Hematopoietic multipotent progenitor cell treated with erythropoietin and hydrocortisone succinate and interleukin-3 and kit ligand, for 17 days (in vitro differentiated cells): ENCODE results near the gene NRXN3.

Experiments
- DNase-seq: peaks from one replicate; pipeline ENCODE4 v3.0.0-alpha.2; 2015; ENCODE audit warnings: low spot score

Gene NRXN3

DNA sequence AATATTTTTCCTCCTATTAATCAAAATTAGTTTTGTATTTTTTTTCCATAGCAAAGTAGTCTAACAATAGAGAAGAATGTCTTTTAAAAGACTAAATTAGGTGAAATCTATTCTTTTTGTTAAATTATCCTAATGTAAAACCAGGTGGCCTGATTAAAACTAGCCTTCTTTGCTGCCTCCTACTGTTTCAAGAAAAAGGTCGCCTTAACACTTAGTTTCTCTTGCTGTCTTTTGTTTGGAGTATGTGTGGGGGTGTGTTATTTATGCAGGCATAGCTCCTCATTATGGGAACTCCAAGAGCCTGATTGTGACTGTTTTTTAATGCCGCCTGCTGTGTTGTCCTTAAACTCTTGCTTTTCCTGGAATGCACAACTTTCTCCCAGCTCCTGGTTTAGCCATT is 1185.9 kb downstream of the NRXN3 start:
- no peak for DNase-seq

DNA sequence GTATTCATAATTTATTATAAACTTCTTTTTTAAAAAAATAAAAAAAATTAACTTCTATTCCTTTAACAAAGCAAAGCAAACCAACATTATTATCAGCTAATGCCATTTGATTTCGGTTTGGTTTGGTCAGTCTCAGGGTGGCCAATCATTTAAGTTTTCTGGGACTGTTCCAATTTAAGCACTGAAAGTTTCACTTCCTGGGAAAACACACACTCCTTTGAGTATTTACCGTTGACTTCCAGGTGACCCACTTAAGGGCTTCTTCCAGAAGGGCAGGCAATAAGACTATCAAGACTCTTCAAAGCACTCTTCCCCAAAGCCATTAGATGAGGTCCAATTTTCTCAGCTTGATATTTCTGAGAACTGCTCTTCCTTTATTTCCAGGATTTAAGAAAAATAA is 1187.1 kb downstream of the NRXN3 start:
- no peak for DNase-seq

DNA sequence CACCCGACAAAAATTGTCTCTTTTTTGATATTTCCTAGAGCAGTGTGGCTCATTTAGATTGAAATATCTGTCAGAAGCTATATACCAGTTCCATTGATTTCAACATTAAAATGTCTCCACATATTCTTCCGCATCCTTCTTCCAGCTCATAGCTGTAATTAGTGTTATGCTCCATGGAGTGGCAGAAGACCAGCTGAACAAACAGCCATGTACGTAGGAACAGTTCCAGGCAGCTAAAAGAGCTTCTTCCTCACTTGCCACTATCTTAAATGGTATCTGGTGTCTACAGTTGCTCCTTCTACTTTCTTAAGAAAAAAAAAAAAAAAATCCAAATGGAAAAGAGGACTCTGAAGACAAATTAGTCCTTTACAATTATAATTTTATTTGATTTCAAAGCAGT is 1193.1 kb downstream of the NRXN3 start:
- no peak for DNase-seq

DNA sequence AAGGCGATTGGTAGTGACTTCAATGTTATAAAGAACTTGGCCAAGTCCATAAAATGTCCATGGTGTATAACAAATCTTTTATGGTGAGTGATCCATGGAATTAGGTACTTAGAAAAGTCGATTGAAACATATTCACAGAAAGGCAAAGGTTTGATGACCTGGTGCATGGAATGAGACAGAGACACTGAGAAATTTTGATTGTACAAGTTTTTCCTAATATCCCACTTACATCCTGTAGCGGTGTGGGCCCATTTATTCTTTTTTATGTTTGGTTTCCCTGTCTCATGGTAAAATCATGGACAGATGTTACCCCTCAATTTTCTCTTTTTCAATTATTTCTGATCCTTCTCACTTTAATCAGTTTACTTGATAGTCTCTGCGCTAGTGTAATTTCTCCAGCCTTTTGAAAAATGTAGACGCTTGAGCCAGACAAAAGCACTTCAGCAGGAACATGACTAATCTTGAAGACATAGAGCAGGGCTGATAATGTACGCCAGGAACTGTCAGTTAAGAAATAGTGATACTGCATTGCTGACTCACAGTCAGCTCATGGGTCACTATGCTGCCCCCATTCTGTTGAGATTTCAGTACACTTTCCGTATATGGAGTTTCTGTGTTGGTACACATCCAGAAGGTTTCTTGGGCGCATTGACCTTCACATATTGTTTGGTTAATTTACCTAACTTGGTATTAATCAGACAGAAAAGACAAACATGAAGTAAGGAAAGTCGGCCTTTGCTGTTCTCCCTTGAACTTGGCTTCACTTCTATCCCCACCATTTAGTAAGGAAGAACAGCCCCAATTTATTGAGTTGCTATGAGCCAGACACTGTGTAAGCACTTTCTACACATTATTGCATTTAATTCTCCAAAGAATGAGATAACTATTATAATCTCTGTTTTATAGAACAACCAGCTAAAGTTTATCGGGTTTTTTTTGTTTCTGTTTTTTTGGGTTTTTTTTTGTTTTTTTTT is 1199.5 kb downstream of the NRXN3 start:
- no peak for DNase-seq

DNA sequence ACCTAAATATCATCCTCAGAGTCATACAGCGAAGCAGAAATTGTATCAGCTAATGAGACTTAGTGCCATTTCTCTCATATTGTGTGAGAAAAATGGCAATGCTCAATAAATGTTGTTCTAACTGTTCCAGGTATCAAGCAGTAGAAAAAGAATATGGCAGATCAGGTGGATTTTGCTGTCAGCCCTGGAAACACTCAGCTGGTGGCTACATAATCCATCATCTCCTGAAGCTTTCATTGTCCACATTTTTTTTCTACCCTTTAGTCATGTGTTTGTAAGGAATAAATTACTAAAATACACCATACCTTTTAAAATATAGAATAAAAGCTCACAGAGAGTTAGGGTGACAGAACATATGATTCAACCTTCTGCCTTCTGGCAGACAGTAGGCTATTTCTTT is 1200.8 kb downstream of the NRXN3 start:
- no peak for DNase-seq

DNA sequence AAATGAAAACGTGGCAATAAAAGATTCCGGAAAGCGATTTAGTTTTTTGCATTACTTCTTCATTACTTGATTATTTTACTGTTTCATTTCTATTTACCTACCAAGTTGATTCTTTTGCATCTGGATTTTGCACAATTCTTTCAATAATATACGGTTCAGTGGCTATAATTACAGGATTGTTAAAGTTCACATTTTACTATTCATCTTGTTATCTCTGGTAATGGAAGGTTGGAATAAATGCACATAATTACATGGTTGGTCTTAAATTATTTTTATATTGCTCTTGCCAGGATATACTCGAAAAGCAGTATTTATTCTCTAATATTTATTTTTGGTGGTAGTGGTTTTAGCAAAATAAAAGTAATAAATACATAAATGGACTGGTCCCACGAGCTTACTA is 1203.3 kb downstream of the NRXN3 start:
- DNase-seq = no peak

DNA sequence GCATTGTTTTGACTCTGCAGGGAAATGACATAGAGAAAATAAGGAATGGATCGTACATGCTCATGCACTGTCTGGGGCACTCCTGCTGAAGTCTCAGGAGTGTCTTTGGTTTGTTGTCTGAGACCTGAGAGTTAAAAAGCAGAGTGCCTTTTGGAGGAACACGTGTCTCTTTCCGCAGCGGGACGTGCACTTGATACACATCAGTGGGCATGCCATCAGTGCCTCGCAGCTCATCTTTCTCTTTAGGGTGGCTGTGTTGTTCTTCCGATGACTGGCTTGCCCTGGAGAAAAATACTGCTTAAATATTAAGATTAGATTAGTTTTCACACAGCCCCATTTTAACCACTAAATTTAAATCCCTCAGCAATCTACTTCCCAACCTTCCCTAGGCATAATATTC is 1205.2 kb downstream of the NRXN3 start:
- no peak for DNase-seq

DNA sequence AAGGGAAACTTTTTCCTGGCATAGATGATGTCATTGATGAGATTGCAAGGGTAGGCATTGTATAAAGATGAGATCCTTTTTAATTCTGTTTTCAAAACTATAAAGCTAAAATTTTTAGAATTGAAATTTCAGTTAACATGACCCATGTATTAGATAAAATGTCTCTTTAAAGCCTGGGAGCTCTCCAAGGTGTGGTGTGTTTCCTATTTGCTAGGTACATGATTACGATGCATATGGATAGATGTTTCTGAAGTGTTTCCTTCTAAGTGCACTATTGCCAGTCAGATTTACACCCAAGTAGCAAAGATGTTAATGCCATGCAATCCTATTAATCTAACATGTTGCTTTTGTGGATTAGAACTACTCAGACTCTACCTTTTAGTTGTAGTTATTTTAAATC is 1206.4 kb downstream of the NRXN3 start:
- DNase-seq = no peak

DNA sequence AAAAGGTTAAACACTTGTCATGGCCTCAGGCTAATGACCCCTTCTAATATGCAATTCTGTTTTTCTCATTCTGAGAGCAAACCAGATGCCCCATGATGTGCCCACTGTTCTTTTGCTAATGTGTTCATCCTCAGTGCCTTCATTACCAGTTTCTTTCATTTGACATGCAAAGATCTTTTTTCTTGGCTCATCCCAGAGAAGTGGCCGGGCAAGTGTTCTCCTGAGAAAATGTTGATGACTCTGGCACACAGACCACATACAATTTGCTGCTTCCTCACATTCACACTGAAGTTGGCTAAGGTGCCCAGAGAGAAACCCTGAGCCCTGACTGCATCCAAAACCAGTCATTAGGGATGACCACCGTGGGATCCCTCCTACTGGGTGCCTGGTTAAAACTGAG is 1207.8 kb downstream of the NRXN3 start:
- DNase-seq = no peak

DNA sequence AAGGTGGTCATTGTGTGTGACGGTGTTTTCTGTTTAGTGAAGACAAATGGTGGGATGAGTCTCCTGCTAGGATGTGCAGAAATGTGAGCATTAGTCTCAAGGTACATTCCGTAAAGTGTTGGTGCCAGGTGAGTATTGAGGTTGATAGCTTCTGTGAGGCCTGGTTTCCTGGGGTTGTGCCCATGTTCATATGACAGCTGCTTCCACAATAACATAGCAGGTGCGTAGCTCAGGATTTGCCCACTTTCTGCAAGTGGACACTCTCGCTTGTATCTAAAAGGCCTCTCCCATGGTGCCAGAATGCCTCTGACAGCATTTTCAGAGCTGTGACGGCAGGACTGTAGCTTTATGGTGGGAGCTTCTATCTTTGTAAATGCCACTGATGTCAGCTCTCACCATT is 1209.1 kb downstream of the NRXN3 start:
- no peak for DNase-seq

DNA sequence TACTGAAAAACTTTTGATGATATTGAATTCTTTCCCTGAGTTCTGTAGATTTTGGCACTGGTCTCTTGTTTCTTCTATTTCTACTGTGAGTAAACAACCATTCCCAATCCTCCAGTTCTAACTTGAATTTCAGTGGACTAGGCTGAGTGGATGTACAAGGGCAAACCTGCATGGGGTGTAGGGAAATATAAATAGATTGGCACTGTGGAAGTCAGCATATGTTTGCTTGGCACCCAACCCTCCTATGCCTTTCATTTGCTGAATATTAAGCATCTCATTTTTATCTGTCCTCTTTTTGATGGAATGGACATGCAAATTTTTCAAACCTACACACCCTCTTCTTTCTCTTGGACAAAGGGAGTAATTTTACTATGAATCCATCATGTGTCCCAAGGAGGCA is 1212.9 kb downstream of the NRXN3 start:
- no peak for DNase-seq

DNA sequence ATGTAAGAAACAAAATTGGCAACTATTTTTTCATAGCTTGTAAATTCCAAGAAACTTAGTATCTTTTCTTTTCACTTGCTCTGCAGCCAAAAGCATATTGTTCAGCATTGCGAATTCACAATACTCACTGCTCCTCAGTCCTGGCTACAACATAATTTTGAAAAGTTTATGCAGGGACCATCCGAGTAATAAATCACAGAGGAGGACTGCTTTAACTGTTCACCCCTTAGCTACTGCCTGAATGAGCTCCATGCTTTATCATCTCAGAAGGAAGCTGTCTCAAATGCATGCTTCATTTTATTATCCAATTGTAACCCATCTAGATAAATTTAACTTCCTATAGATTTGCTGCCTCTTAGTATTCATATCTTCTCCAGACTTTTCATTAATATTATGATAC is 1213.3 kb downstream of the NRXN3 start:
- no peak for DNase-seq

DNA sequence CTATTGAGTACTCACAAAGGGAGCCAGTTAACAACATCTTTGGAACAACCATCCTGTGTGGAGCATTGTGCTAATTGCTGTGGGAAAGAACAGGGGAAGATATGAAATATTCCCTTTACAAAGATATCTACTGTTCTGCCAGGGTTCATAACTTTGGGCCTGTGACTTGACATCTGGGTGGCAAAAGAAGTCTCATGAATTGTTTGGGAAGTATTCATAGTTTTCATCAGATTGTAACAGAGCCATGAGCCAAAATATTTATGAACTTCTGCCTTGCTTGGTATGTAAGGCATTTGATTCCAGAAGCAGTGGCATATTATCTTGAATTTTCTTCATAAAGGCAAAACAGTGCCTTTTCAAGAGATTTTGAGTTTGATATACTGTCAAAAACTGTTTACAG is 1224.9 kb downstream of the NRXN3 start:
- no peak for DNase-seq

DNA sequence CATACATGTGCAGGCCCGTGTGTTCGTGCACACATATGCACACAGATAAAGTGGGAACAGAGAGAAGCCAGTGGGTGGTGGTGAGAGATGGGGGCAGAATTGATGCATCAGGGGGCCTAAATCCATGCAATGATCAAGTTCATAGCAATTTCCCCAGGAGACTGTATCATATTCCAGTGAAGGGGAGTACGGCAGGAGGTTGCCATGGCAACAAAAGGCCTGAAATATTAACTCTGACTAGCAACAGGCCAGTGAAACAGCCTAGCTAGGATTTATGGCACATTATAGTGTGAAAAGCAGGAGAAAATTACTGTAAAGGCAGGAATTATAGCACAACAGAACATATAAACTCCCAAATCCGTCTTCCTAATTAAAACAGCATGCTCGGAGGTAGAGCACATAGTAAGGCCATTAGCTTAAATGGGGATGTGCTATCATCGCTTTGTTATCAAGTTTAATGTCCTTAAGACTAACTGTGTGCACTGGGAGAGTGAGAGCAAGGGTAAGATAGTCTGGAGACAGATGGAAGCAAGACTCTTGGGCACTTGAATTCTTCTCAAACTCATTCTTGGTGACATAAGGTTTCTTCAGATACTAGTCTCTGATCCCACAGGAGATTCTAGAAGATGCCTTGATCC is 1234.8 kb downstream of the NRXN3 start:
- no peak for DNase-seq

DNA sequence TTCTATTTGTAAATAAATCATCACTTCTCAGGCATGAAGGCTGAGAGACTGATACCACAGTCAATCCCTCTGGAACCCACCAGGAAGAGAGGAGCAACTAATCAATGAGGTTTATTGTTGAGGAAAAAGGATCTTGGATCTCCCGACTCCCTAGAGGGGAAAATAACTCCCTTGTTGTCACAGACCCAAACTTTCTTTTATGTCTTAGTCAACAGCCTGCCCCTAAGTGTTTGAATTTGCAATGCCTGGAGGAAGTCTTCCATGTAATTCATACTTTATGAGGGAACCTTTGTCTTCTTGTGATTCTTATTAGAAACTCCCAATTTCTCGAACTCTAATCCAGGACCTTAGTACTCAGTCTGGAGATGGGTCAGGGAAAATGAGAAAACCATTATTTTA is 1235.3 kb downstream of the NRXN3 start:
- DNase-seq = no peak

DNA sequence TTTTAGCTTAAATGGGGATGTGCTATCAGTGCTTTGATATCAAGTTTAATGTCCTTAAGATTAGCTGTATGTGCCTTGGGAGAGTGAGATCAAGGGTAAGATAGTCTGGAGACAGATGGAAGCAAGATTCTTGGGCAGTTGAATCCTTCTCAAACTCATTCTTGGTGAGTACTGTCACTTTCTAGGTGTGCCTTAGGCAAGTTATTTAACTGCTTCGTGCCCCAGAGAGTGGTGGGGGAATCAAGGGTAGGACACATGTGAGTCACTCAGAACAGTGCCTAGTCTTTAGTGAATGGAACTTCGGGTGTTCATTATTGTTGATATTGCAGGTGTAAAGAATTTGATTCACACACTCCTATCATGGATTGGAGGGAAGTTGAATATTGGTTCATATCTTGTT is 1237.4 kb downstream of the NRXN3 start:
- no peak for DNase-seq

DNA sequence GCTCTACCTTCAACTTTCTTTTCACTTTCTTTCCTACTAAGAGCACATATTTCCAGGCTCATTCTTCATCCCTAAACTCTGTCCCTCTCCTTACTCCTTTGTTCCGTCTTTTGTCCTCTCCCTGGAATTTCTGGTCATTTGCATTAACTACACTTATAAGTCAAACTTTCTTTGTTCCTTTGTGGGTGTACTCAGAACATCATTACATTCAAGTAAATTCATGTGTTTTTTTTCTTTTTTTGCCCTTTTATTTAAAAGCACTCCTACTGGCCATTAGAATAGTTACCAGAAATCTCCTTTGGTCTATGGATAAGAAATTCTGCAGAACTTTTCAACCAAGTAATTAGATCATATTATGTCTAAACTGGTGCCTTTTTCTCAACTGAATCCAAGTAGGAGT is 1238.5 kb downstream of the NRXN3 start:
- no peak for DNase-seq

DNA sequence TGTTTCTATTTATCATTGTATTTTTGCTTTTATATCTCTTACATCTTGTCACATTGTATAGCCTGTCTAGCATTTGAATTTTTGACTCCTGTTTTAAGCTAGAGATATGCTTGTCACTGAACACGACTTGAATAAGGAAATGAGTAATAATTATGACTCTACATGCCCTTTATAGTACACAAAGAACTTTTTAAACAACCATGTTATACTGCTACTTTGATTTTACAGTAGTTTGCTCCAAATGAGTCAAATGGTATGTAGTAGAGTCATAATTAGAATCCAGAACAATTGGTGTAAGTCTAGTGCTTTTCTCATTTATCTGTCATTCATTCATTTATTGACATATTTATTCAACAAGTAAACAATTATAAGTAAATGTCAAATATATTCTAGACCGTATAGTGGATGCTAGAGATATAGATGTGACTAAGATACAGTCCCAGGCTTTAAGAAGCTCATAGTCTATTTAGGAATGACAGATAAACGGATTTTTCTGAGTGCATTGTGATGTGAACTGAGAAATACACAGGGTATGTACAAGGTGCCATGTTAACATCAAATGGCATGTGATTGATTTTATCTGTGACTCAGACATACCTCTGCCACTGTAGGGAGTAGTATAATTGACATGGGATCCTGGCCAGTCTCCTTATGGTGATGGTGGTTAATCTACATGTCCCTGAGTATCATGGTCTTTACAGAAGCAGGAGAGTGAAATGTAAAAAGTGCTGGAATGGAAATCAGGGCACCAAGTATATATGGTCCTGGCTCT is 1241.4 kb downstream of the NRXN3 start:
- no peak for DNase-seq

DNA sequence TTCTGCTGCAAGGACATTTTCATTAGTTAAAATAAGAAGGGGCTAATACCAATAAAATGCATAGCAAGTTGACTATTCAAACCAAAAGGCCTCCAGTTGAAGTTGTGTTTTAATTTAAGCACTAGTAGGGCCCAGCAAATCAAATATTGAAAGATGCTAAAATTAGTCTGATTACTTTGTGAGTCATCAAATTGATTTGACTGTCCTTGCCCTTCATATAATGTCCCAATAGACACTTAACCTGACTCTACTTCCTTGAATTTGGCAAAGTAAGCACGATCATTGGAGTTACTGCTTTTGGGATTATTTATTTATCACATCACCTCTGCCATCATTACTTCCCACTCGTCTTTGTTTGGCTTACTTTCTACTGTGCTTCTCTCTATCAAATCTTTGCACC is 1242.6 kb downstream of the NRXN3 start:
- DNase-seq = no peak

DNA sequence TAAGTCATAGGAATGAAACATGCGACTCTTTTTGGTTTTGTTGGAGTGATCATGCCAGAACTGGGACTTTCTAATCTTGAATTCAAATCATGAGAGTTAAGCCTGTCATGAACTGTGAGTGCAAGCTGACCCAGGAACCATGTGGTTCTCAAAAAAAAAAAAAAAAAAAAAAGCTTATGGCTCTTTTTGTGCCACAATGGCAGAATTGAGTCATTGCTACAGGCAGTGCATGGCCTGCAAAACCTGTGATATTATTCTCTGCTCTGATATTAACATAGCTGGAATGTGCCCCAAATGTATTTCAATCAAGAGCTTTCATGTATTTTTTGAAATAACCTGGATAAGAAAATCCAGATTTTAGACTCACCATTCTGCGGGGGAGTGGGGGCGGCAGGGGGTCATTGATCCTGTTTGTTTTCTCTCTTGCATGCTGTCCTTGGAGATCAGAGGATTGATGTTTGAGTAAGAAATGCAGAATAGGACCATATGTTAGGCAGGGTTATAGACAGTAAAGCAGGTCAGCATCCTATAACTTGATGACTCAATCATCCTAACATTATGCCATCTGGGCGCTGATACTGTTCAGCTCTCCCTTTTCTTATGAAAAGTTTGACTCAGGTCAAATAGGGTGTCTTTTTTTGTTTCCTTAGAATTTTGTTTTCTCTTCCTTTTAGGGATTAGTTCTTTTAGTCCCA is 1243.7 kb downstream of the NRXN3 start:
- DNase-seq = no peak

DNA sequence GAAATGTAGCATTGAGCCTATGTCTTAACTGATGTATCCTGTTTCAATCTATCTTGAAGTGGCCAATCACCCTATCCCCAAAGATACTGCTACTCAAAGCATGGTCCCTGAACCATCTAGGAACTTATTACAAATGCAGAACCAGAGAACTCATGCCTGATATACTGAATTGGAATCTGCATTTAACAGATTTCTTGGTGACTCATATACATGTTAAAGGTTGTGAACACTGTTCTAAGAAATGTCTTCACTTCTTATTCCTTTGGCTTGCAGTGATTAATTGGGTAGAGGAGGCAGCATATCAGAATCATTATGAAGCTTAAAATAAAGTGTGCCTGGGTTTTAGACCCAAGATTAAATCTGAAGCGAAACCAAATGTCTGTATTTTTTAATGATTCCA is 1245.6 kb downstream of the NRXN3 start:
- no peak for DNase-seq

DNA sequence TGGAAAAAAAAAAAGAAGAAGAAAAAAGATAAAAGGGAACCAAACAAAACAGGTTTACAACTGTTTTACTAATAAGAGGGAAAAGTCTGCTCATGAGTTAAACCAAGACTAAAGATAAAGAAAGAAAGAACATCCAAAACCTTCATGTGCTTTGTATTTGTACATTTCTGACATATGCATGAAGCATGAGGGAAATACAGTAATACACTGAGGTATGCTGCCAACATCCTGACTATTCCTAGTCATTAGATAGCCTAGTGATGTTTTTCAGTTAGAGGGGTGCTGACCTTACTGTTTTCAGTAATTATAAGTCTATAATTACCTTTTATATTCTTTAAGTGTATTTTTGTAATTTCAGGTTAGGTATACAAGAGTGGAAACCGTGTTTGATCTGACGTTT is 1247.8 kb downstream of the NRXN3 start:
- DNase-seq = no peak
